Medulla oblongata (tissue), 1 donor: Measurements from ENCODE around the gene COMP.
"Not testable (repeated sequence)": the region's sequence is repeated elsewhere in the genome, so short reads cannot be mapped to it uniquely, and the experiment has no call there.

Experiments
- DNase-seq: peaks from one replicate; pipeline ENCODE4 v3.0.0-alpha.2; 2015; ENCODE audit errors: extremely low spot score

The COMP gene

GRCh38 chr19:18790566-18791314 lies at the start of gene COMP:
TSS of gene COMP (minus strand) at chr19:18791305. CDS start at chr19:18791269, 36 bp downstream.
- DNase-seq = no peak

GRCh38 chr19:18840288-18841267 lies 49.5 kb upstream of the COMP start:
- no peak for DNase-seq

GRCh38 chr19:18839465-18840287 lies 48.6 kb upstream of the COMP start:
- DNase-seq = no peak

- DNase-seq = no peak
Measured at GRCh38 chr19:18834644-18834984, 43.5 kb upstream of the COMP start.

- no peak for DNase-seq
Measured at GRCh38 chr19:18833849-18834643, 42.9 kb upstream of the COMP start.

GRCh38 chr19:18833141-18833476 lies 42.0 kb upstream of the COMP start:
- DNase-seq = no peak

GRCh38 chr19:18832306-18833140 lies 41.4 kb upstream of the COMP start:
- DNase-seq = no peak

GRCh38 chr19:18831524-18832305 lies 40.6 kb upstream of the COMP start, which contains the start of gene UPF1:
TSS of gene UPF1 (plus strand) at chr19:18831959. CDS start at chr19:18832210, 251 bp downstream.
- peak; percentile 94 for DNase-seq

GRCh38 chr19:18830488-18830887 lies 39.4 kb upstream of the COMP start:
- no peak for DNase-seq

- DNase-seq = no peak
Measured at GRCh38 chr19:18828786-18829185, 37.7 kb upstream of the COMP start.

- DNase-seq = no peak
Measured at GRCh38 chr19:18817574-18817973, 26.5 kb upstream of the COMP start.

GRCh38 chr19:18816645-18817044 lies 25.5 kb upstream of the COMP start:
- not testable (repeated sequence) for DNase-seq

GRCh38 chr19:18815673-18816072 lies 24.6 kb upstream of the COMP start:
- no peak for DNase-seq

GRCh38 chr19:18814063-18814462 lies 23.0 kb upstream of the COMP start:
- DNase-seq = no peak

GRCh38 chr19:18811638-18812037 lies 20.5 kb upstream of the COMP start:
- not testable (repeated sequence) for DNase-seq

- DNase-seq = peak; percentile 36
Measured at GRCh38 chr19:18809149-18809868, 18.2 kb upstream of the COMP start.

- no peak for DNase-seq
Measured at GRCh38 chr19:18807861-18808331, 16.8 kb upstream of the COMP start.

- no peak for DNase-seq
Measured at GRCh38 chr19:18804643-18805042, 13.5 kb upstream of the COMP start.
